ENCODE data around the gene LAG3. TPM values are rescaled to one million over a fixed set of nuclear protein-coding genes. Genes with fewer than 3 reads are reported as not detected.
"Not testable (repeated sequence)": the region's sequence is repeated elsewhere in the genome, so short reads cannot be mapped to it uniquely, and the experiment has no call there.

Gene LAG3
- polyA plus RNA-seq, 1 donor (not counting 4 experiments of a cell fraction or from before 2014, with no cell fraction given): 0.09 TPM

DNA sequence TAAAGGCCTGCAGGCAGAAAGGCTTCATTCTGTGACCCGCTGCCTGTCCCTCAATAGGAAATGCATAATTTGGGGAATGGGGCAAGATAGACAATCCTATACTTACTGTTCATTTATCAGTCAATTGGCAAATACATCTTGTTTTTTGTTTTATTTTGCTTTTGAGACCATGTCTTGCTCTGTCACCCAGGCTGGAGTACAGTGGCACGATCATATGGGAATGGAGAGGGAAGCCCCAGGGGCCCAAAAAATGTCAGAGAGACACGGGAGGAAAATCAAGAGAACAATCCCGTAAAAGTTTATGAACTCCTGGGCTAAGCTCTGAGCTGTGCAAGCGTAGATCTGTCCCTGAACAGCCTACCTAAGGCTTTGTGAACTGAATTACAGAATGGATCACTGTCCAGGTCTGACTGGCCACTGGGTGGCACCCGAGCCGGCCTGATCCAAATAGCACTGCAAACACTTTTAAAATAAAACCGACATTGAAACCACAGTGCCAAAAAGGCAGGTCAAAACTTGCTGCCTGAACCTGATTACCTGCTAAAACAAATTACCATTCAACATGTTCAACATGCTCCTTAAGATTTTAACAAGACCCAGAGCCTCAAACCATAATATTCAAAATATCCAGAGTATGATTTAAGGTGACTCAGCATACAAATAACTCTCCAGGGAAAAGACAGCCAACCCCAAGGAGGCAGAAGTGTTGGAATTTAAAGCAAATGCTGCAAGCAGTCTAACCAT is 36.7 kb upstream of the LAG3 start:
- peak; percentile 96 for DNase-seq (ENCODE audit: low read depth, low spot score)
- Histone ChIP-seq H3K9me1 (ENCODE audit: control insufficient read depth, extremely low read depth, insufficient read depth, low read length) (no peaks in the 10 kb centered on the region), H3K9ac (ENCODE audit: control insufficient read depth, extremely low read depth, insufficient read depth, low read length) (no peak overlapping the region), H3K36me3 (ENCODE audit: control insufficient read depth in 2 of 2, extremely low read depth in 1 of 2, insufficient read depth in 2 of 2, low read length in 2 of 2) (peaks cover 7 to 14% of the 10 kb centered on the region in 2 experiments), H3K4me2 (ENCODE audit: control insufficient read depth, extremely low read depth, insufficient read depth, low read depth, low read length) (peak overlapping the region; percentile 11), H3K4me3 (ENCODE audit: control insufficient read depth in 2 of 3, extremely low read depth in 1 of 3, insufficient read depth in 2 of 3, low read depth in 1 of 3, low read length in 3 of 3) (no peak overlapping the region), H3K79me2 (ENCODE audit: control insufficient read depth, insufficient read depth, low read length) (no peaks in the 10 kb centered on the region), H3K9me3 (ENCODE audit: control insufficient read depth, low read depth, low read length) (no peaks in the 10 kb centered on the region), H2AFZ (ENCODE audit: control insufficient read depth, low read length) (no peak overlapping the region), H4K20me1 (ENCODE audit: control insufficient read depth, extremely low read depth, insufficient read depth, low read length) (no peaks in the 10 kb centered on the region), H3K4me1 (ENCODE audit: control insufficient read depth, extremely low read depth, insufficient read depth, low read length) (peaks cover 9% of the 10 kb centered on the region), H3K27ac (ENCODE audit: control insufficient read depth, insufficient read depth, low read length) (peak overlapping the region; percentile 0), H3K27me3 (ENCODE audit: control insufficient read depth, extremely low read depth, insufficient read depth, low read length) (no peaks in the 10 kb centered on the region)
- FAIRE-seq: peak; percentile 95
- TF ChIP-seq, protein P1, sequence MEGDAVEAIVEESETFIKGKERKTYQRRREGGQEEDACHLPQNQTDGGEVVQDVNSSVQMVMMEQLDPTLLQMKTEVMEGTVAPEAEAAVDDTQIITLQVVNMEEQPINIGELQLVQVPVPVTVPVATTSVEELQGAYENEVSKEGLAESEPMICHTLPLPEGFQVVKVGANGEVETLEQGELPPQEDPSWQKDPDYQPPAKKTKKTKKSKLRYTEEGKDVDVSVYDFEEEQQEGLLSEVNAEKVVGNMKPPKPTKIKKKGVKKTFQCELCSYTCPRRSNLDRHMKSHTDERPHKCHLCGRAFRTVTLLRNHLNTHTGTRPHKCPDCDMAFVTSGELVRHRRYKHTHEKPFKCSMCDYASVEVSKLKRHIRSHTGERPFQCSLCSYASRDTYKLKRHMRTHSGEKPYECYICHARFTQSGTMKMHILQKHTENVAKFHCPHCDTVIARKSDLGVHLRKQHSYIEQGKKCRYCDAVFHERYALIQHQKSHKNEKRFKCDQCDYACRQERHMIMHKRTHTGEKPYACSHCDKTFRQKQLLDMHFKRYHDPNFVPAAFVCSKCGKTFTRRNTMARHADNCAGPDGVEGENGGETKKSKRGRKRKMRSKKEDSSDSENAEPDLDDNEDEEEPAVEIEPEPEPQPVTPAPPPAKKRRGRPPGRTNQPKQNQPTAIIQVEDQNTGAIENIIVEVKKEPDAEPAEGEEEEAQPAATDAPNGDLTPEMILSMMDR (optimal IDR thresholded peaks at IDR 0.05 in 1 of 3, IDR thresholded peaks at IDR 0.05 in 1 of 3, conservative IDR thresholded peaks at IDR 0.05 in 1 of 3; ENCODE audit: extremely low read depth in 1 of 3, insufficient read depth in 2 of 3, low read length in 3 of 3): peak; percentile 79 to 90 (median 88)
- no peak for TF ChIP-seq EZH2 (IDR thresholded peaks at IDR 0.05; ENCODE audit: low read length)
- dilution Hi-C loops (cut with MboI; ENCODE audit: extremely low pct_ligation_motif_present, low sequenced_read_pairs): no loop called here

DNA sequence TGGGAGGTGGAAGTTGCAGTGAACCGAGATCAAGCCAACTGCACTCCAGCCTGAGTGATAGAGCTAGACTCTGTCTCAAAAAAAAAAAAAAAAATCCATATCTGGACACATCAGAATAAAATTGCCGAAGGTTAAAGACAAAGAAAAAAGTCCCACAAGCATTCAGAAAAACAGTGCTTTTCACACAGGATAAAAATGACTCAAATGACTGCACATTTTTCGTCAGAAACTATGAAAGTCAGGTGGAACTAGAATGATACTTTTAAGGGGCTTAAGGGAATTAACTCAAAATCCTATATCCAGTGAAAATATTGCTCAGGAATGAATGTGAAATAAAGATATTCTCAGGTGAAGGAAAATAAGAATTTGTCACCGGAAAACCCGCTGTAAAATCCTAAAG is 35.6 kb upstream of the LAG3 start:
- H2AFZ ChIP-seq (ENCODE audit: control insufficient read depth, low read length): no peak overlapping the region
- no peak overlapping the region for H3K4me3 ChIP-seq (ENCODE audit: control insufficient read depth in 2 of 3, extremely low read depth in 1 of 3, insufficient read depth in 2 of 3, low read depth in 1 of 3, low read length in 3 of 3)
- dilution Hi-C loops (cut with MboI; ENCODE audit: extremely low pct_ligation_motif_present, low sequenced_read_pairs): no loop called here
- FAIRE-seq (no peak), DNase-seq (ENCODE audit: low read depth, low spot score) (no peak)
- no peaks in the 10 kb centered on the region for H3K9me3 ChIP-seq (ENCODE audit: control insufficient read depth, low read depth, low read length)
- H3K4me2 ChIP-seq (ENCODE audit: control insufficient read depth, extremely low read depth, insufficient read depth, low read depth, low read length): no peak overlapping the region
- no peaks in the 10 kb centered on the region for H3K79me2 ChIP-seq (ENCODE audit: control insufficient read depth, insufficient read depth, low read length)
- H3K27ac ChIP-seq (ENCODE audit: control insufficient read depth, insufficient read depth, low read length): no peak overlapping the region
- H3K27me3 ChIP-seq (ENCODE audit: control insufficient read depth, extremely low read depth, insufficient read depth, low read length): no peaks in the 10 kb centered on the region
- H4K20me1 ChIP-seq (ENCODE audit: control insufficient read depth, extremely low read depth, insufficient read depth, low read length): no peaks in the 10 kb centered on the region
- H3K9me1 ChIP-seq (ENCODE audit: control insufficient read depth, extremely low read depth, insufficient read depth, low read length): no peaks in the 10 kb centered on the region
- H3K36me3 ChIP-seq (ENCODE audit: control insufficient read depth in 2 of 2, extremely low read depth in 1 of 2, insufficient read depth in 2 of 2, low read length in 2 of 2): peaks cover 6 to 10% of the 10 kb centered on the region in 2 experiments
- H3K4me1 ChIP-seq (ENCODE audit: control insufficient read depth, extremely low read depth, insufficient read depth, low read length): peaks cover 9% of the 10 kb centered on the region
- TF ChIP-seq, protein P1 (optimal IDR thresholded peaks at IDR 0.05 in 1 of 3, IDR thresholded peaks at IDR 0.05 in 1 of 3, conservative IDR thresholded peaks at IDR 0.05 in 1 of 3; ENCODE audit: extremely low read depth in 1 of 3, insufficient read depth in 2 of 3, low read length in 3 of 3): no peak
- no peak for TF ChIP-seq EZH2 (IDR thresholded peaks at IDR 0.05; ENCODE audit: low read length)
- no peak overlapping the region for H3K9ac ChIP-seq (ENCODE audit: control insufficient read depth, extremely low read depth, insufficient read depth, low read length)

DNA sequence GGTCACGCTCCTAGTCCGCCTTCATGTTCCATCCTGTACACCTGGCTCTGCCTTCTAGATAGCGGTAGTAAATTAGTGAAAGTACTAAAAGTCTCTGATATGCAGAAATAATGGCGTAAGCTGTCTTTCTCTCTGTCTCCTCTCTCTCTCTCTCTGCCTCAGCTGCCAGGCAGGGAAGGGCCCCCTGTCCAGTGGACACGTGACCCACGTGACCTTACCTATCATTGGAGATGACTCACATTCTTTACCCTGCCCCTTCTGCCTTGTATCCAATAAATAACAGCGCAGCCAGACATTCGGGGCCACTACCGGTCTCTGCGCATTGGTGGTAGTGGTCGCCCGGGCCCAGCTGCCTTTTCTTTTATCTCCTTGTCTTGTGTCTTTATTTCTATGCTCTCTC is 30.2 kb upstream of the LAG3 start:
- H3K9me3 ChIP-seq (ENCODE audit: control insufficient read depth, low read depth, low read length); DNase-seq (ENCODE audit: low read depth, low spot score); H2AFZ ChIP-seq (ENCODE audit: control insufficient read depth, low read length); H4K20me1 ChIP-seq (ENCODE audit: control insufficient read depth, extremely low read depth, insufficient read depth, low read length); H3K27me3 ChIP-seq (ENCODE audit: control insufficient read depth, extremely low read depth, insufficient read depth, low read length); H3K27ac ChIP-seq (ENCODE audit: control insufficient read depth, insufficient read depth, low read length); FAIRE-seq; H3K4me3 ChIP-seq (ENCODE audit: control insufficient read depth in 2 of 3, extremely low read depth in 1 of 3, insufficient read depth in 2 of 3, low read depth in 1 of 3, low read length in 3 of 3); H3K4me2 ChIP-seq (ENCODE audit: control insufficient read depth, extremely low read depth, insufficient read depth, low read depth, low read length); H3K9me1 ChIP-seq (ENCODE audit: control insufficient read depth, extremely low read depth, insufficient read depth, low read length); H3K9ac ChIP-seq (ENCODE audit: control insufficient read depth, extremely low read depth, insufficient read depth, low read length); H3K79me2 ChIP-seq (ENCODE audit: control insufficient read depth, insufficient read depth, low read length); dilution Hi-C loops (cut with MboI; ENCODE audit: extremely low pct_ligation_motif_present, low sequenced_read_pairs): not testable (repeated sequence)
- peaks cover 9 to 14% of the 10 kb centered on the region in 2 experiments for H3K36me3 ChIP-seq (ENCODE audit: control insufficient read depth in 2 of 2, extremely low read depth in 1 of 2, insufficient read depth in 2 of 2, low read length in 2 of 2)
- peaks cover 21% of the 10 kb centered on the region for H3K4me1 ChIP-seq (ENCODE audit: control insufficient read depth, extremely low read depth, insufficient read depth, low read length)
